Lower leg skin (tissue), 3 donors: Measurements from ENCODE around the gene ANKRD1.
"Not testable (repeated sequence)": the region's sequence is repeated elsewhere in the genome, so short reads cannot be mapped to it uniquely, and the experiment has no call there.

Experiments
- CTCF ChIP-seq, 3 donors: fragments of 450-650 bp; IDR thresholded peaks; one replicate each; pipeline ENCODE4 v1.5.1; 2016; ENCODE audit warnings: antibody characterized with exemption in 3 of 3, mild to moderate bottlenecking in 3 of 3, moderate library complexity in 2 of 3
- POLR2A ChIP-seq, 2 donors: fragments of 450-650 bp; IDR thresholded peaks; one replicate each; pipeline ENCODE4 v1.6.1; 2016 to 2017; ENCODE audit warnings: antibody characterized with exemption in 2 of 2, mild to moderate bottlenecking in 1 of 2, moderate library complexity in 1 of 2

- TF ChIP-seq POLR2A, CTCF (IDR thresholded peaks at IDR 0.05): not testable (repeated sequence)
These were observed 22.1 kb upstream of the ANKRD1 start for GRCh38 chr10:90942980-90943379.
